GM21526 (cell line): ENCODE data around the gene CAV1.

Experiments used
- ATAC-seq: cut with Tn5 transposase; IDR thresholded peaks from one replicate; pipeline ENCODE4 v1.9.1; 2021; ENCODE audit warnings: moderate library complexity; ENCODE audit not compliant: unreplicated experiment, low FRiP score

CAV1 gene

GRCh38 chr7:116502201-116503096, 22.4 kb upstream of the CAV1 start:
- no peak for ATAC-seq

GRCh38 chr7:116503835-116504234, 21.0 kb upstream of the CAV1 start:
- ATAC-seq, result no peak

DNA sequence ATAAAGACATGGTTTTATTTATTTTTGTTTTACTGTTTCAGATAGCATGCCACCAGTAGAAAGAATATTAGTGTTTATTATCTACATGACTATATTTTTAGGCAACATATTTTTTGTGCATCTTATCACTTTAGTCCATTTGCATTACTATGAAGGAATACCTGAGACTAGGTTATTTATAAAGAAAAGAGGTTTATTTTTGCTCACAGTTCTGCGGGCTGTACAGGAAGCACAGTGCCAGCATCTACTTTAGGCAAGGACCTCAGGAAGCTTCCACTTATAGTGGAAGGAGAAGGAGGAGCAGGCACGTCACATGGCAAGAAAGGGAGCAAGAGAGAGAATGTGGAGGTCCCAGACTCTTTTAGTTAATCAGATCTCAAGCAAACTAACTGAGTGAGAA, 19.6 kb upstream of the CAV1 start:
- no peak for ATAC-seq

GRCh38 chr7:116505823-116506222, 19.0 kb upstream of the CAV1 start:
- no peak for ATAC-seq

DNA sequence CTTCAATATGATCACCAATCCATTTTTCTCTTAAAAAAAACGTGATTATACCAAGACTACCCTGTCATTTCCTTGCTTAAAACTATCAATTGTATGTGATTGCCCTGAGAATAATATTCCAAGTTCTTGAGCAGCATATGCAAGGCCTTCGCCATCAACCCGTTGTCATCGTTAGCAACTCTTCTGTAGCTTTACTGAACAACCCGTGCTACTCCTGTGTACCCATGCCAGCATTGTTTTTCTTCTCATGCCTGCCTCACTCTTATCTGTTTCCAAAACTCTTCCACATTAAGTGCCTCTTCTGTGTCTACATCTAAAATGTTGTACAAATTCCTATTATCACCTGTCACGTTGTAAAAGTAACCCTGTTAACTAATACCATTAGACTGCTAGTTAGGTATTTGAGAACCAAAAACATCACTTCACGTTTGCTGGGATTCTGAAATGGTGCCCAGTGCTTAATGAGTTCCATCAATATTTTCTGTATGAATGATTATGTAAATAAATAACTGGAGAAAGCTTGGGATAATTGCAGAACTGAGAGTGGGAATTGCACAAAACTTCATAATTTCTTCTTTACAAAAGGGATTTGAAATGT, 14.8 kb upstream of the CAV1 start:
- ATAC-seq, result no peak

GRCh38 chr7:116510795-116511194, 14.0 kb upstream of the CAV1 start:
- no peak for ATAC-seq

- ATAC-seq, result peak; percentile 99
Measured at GRCh38 chr7:116511552-116512519, 13.0 kb upstream of the CAV1 start.

GRCh38 chr7:116512520-116513188, 12.2 kb upstream of the CAV1 start:
- ATAC-seq, result no peak

- no peak for ATAC-seq
Measured at GRCh38 chr7:116515584-116515983, 9.3 kb upstream of the CAV1 start.

- ATAC-seq, result no peak
Measured at GRCh38 chr7:116516324-116516723, 8.5 kb upstream of the CAV1 start.

DNA sequence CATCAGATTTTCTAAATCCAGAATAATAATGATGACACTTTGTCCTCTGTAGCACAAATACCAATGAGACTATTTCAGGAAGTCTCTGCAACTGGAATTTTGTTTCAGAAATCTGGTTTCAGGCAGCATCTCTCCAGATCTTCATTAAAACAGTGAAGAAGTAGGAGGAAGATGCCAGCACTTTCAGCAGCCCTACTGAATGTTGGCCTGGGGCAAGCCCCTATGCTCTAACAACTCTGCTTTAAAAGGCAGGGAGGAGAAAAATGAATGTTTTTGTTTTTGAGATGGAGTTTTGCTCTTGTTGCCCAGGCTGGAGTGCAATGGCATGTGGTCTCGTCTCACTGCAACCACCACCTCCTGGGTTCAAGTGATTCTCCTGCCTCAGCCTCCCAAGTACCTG, 7.2 kb upstream of the CAV1 start:
- ATAC-seq, result no peak

DNA sequence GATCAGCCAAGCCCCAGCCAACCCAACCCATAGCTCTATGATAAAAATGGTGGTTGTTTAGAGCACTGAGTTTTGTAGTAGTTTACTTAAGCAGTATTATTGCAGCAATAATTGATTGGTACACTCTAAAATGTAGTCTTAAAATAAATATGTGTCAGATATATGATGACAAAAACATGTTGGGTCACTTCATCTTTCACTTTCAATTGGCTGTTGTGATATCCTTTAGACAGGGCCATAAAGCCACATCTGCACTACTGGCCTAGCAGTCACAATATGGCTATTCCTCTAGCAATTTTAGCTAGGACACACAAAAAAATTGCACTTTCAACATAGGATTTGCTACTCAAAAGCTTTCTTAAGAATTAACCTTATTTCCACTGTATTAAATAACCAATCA, 5.9 kb upstream of the CAV1 start:
- ATAC-seq, result no peak

DNA sequence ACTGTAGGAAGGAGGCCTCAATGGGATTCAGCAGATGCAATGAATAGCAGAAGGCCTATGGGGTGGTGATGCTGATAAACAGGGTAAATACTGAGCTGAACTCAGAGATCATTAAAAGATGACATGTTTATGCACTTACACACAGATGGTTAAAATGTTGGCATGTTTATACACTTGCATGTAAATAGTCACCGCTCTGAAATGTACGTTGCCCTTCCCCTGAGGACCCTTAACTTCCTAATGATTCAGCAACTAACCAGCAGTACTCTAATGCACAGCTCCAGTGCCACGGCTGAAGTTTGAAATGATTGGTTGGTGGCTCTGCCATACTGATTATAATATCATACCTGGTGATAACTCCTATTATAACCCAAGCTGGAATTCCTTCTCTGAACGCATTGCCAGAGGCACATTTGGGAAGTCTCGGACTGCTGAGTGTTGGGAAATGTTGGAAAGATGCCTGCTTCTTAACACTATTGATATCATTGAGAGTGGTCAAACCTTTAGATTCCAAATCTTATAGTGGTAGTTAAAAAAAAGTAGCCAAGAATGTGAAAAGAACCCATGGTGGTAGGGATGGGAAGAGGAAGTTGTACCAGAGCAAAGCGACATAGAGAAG, 3.7 kb upstream of the CAV1 start:
- ATAC-seq, result no peak

- ATAC-seq, result no peak
Measured at GRCh38 chr7:116522247-116522646, 2.6 kb upstream of the CAV1 start.

DNA sequence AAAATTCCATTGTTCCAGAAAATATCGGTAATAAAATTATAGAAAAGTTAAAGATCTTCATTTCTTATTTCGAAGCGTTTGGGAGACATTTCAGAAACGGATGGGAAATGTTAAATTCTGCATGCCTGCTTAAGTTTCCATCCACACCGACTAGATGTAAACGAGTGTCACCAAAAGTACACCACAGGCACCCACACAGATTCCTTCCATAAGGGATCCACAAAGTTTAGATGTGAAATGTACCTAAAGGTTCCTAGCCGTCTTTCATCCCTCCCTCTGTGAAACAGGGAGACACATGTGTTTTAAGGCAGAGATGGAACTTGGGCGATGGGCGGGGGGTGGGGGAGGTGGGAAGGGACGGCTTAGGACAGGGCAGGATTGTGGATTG, 621 bp upstream of the CAV1 start:
- no peak for ATAC-seq

GRCh38 chr7:116525298-116525912, 569 bp downstream of the CAV1 start:
- peak; percentile 42 for ATAC-seq

DNA sequence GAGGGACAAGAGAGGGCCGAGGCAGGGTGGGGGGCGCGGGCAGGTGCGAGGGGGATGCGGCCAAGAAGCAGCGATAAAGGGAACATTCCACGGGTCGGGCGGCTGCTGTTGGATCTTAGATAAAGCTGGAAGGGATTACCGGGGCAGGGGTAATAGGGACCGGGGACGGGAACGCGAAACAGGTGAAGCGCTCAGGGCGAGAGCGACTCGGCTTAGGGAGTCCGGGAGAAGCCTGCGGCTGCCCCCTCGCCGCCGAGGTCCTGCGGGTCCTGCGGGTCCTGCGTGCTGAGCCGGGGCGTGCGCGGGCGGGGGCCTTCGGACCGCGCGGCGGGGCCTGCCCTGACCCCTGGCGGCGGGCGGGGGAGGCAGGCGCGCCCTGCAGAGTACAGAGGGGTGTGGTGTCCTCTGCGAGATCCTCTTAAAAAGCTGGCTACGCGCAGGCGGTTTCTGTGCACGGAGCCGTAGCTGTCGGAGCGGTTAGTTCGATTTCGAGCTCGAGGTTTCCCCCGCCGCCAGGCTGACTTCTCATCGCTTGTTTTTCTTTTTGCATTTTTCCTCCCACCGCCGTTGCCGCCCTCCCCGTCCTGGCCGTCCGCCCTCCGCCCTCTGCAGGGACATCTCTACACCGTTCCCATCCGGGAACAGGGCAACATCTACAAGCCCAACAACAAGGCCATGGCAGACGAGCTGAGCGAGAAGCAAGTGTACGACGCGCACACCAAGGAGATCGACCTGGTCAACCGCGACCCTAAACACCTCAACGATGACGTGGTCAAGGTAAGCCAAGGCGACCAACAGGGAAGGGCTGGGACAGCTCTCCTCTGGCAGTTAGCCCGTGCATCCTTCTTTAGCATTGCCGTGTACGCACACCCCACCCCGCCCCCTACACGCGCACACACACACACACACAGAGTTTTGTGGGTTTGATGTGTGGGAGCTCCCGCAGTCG, 1.4 kb downstream of the CAV1 start:
- ATAC-seq, result peak; percentile 95

- ATAC-seq, result no peak
Measured at GRCh38 chr7:116526897-116527296, 2.1 kb downstream of the CAV1 start.

GRCh38 chr7:116527521-116527920, 2.7 kb downstream of the CAV1 start:
- no peak for ATAC-seq
